ENCODE results near the gene TPP2. TPM values are rescaled to one million over a fixed set of nuclear protein-coding genes. Genes with fewer than 3 reads are reported as not detected.

The TPP2 gene
- total and polyA plus RNA-seq, 8 donors, result 43.6 to 77.2 (median 70.2) TPM

DNA sequence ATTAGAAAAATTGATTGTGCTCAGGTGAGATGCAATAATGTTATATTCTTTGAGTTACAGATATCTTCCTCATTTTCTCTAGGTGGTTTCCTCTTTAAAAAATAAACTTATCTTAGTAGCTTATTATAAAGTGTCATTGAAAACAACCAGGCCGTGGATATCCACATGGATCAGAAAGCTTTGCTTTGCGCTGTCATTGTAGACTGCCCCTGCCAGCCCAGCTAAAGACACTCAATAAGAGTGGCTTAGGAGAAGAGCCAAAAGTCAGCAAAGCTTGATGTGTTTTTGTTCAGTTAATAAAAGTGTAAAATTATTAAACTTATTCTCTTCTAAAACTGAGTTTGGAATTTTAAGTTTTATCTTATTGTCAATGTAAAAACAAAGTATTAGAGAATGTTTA is 34.4 kb downstream of the TPP2 start:
- no peak overlapping the region for H3K27ac ChIP-seq
- intact Hi-C loops (cut with DNase I), result no loop called here
- no peaks in the 10 kb centered on the region for H3K27me3 ChIP-seq
- ATAC-seq, result no peak
- H3K4me3 ChIP-seq, result no peak overlapping the region
- H3K4me1 ChIP-seq, result no peaks in the 10 kb centered on the region
- no peaks in the 10 kb centered on the region for H3K9me3 ChIP-seq
- TF ChIP-seq, protein P1, sequence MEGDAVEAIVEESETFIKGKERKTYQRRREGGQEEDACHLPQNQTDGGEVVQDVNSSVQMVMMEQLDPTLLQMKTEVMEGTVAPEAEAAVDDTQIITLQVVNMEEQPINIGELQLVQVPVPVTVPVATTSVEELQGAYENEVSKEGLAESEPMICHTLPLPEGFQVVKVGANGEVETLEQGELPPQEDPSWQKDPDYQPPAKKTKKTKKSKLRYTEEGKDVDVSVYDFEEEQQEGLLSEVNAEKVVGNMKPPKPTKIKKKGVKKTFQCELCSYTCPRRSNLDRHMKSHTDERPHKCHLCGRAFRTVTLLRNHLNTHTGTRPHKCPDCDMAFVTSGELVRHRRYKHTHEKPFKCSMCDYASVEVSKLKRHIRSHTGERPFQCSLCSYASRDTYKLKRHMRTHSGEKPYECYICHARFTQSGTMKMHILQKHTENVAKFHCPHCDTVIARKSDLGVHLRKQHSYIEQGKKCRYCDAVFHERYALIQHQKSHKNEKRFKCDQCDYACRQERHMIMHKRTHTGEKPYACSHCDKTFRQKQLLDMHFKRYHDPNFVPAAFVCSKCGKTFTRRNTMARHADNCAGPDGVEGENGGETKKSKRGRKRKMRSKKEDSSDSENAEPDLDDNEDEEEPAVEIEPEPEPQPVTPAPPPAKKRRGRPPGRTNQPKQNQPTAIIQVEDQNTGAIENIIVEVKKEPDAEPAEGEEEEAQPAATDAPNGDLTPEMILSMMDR (IDR thresholded peaks at IDR 0.05), result no peak
- H3K36me3 ChIP-seq, result peaks cover 0 to 96% of the 10 kb centered on the region in 2 donors
- DNase-seq, result no peak

DNA sequence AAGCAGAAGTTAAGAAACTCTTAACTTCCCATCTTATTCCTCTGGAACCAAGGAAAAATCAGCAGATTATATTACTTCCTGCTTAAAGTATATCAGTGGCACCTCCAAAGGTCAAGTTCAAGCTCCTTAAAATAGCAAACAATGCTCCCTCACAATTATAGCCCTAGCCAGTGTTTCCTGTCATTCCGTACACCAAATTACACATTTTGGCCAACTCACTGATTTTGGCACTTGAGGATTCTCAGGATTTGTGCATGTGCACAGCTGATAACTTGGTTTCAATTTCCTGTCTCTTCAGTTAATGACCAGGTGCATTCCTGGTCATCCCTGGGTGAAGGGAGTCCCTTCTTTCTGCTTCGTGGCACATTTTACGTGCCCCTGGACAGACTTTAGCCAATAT is 42.0 kb downstream of the TPP2 start:
- H3K4me3 ChIP-seq, result no peak overlapping the region
- DNase-seq, result no peak
- H3K36me3 ChIP-seq, result peaks cover 0 to 96% of the 10 kb centered on the region in 2 donors
- no peaks in the 10 kb centered on the region for H3K4me1 ChIP-seq
- H3K27me3 ChIP-seq, result no peaks in the 10 kb centered on the region
- H3K9me3 ChIP-seq, result no peaks in the 10 kb centered on the region
- TF ChIP-seq, protein P1 (IDR thresholded peaks at IDR 0.05), result no peak
- intact Hi-C loops (cut with DNase I), result no loop called here
- ATAC-seq, result no peak
- H3K27ac ChIP-seq, result no peak overlapping the region

DNA sequence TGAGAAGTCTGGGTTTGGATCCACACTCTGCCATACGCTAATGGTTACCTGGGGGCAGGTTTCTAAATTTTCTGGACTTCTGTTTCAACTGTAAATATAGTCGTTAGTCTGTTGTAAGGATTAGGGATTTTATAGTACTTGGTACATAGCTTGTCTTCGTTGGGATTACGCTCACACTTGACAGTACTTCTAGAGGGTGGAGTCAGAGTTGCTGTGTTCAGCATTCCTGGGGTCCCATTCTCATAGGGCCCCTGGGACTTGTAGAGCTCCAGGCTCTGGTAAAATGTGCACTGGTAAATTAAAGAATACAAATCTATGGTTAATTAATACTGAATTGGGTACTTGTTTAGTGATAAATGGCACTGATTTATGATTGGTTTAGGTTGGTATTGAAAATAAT is 45.2 kb downstream of the TPP2 start:
- Histone ChIP-seq H3K27ac (no peak overlapping the region), H3K4me3 (no peak overlapping the region), H3K36me3 (peaks cover 0 to 96% of the 10 kb centered on the region in 2 donors), H3K9me3 (no peaks in the 10 kb centered on the region), H3K27me3 (no peaks in the 10 kb centered on the region), H3K4me1 (no peaks in the 10 kb centered on the region)
- TF ChIP-seq, protein P1 (IDR thresholded peaks at IDR 0.05), result no peak
- ATAC-seq (no peak), DNase-seq (no peak)
- intact Hi-C loops (cut with DNase I), result no loop called here

DNA sequence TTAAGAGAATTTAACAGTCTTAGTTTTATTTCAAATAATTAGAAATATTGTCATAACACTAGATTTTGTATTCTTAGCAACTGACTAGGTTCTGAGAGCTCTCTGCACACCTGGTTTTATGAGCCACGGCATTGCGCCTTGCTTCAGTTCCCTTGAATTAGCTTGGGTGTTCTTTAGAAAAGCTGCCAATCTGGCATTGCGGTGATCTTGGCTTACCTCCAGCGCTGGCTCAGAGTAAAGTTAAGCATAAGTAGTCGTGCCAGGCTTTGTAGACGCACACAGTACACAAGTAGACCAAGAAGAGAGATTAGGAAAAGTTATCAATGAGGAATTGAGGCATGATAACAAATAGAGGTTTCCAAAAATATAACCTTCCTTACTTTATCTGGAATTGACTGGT is 45.7 kb downstream of the TPP2 start:
- ATAC-seq, result peak; percentile 70
- DNase-seq, result peak in 2 of 4 donors; percentile 24 to 38
- Histone ChIP-seq H3K9me3 (no peaks in the 10 kb centered on the region), H3K27me3 (no peaks in the 10 kb centered on the region), H3K27ac (no peak overlapping the region), H3K36me3 (peaks cover 0 to 96% of the 10 kb centered on the region in 2 donors), H3K4me3 (no peak overlapping the region), H3K4me1 (no peaks in the 10 kb centered on the region)
- intact Hi-C loops (cut with DNase I), result no loop called here
- TF ChIP-seq, protein P1 (IDR thresholded peaks at IDR 0.05), result no peak

DNA sequence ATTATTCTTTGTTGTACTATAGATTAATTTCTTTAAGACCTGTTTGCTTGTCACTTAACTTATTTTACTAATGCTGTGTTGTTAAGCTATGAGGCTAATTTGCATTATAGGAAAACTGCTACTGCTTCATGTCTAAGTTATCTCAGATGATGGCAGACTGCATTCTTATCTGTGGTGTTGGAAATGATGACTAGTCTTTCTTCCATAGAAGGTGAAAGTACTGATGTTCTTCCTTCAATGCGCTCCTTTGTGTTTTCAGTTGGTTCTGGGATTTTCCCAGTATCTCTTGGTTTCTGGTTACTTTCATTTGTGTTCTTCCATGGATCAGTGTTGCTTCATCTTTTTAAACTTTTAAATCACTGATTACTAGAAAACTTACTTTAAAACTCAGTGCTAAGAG is 46.9 kb downstream of the TPP2 start:
- peaks cover 0 to 94% of the 10 kb centered on the region in 2 donors for H3K36me3 ChIP-seq
- no peak overlapping the region for H3K4me3 ChIP-seq
- no peaks in the 10 kb centered on the region for H3K9me3 ChIP-seq
- H3K4me1 ChIP-seq, result no peaks in the 10 kb centered on the region
- ATAC-seq (no peak), DNase-seq (no peak)
- intact Hi-C loops (cut with DNase I), result no loop called here
- no peak overlapping the region for H3K27ac ChIP-seq
- no peaks in the 10 kb centered on the region for H3K27me3 ChIP-seq
- TF ChIP-seq, protein P1 (IDR thresholded peaks at IDR 0.05), result no peak
